WERI-Rb-1 (cell line): ENCODE measurements around the gene RSPRY1.

Experiments used
- DNase-seq: peaks from one replicate; pipeline ENCODE4 v3.0.0-alpha.2; 2020
- H3K27ac ChIP-seq: fragments of 250-450 bp; sonication (Bioruptor Pico); 2 replicates; pipeline ENCODE4 v1.5.1; 2020; ENCODE audit warnings: mild to moderate bottlenecking, moderate library complexity
- H3K27me3 ChIP-seq: fragments of 250-450 bp; sonication (Bioruptor Pico); 2 replicates; pipeline ENCODE4 v1.5.1; 2021; ENCODE audit warnings: mild to moderate bottlenecking, low read depth, moderate library complexity; ENCODE audit not compliant: insufficient read depth, severe bottlenecking
- H3K36me3 ChIP-seq: fragments of 250-450 bp; sonication (Bioruptor Pico); 2 replicates; pipeline ENCODE4 v1.5.1; 2020; ENCODE audit warnings: mild to moderate bottlenecking, moderate library complexity
- H3K4me3 ChIP-seq: 2 replicates; pipeline ENCODE4 v1.5.1; 2011; ENCODE audit warnings: low read depth, mild to moderate bottlenecking, control low read depth, low read length
- H3K9me3 ChIP-seq: fragments of 250-450 bp; sonication (Bioruptor Pico); 2 replicates; pipeline ENCODE4 v1.5.1; 2021; ENCODE audit warnings: mild to moderate bottlenecking, moderate library complexity; ENCODE audit not compliant: severe bottlenecking
- CTCF ChIP-seq: IDR thresholded peaks from 2 replicates; pipeline ENCODE4 v1.5.1; 2011; ENCODE audit warnings: low read depth, mild to moderate bottlenecking, control low read depth, inconsistent platforms, low read length

RSPRY1 gene

GRCh38 chr16:57191056-57191571, 5.0 kb downstream of the RSPRY1 start:
- Histone ChIP-seq H3K4me3 (no peak overlapping the region), H3K27ac (no peak overlapping the region), H3K9me3 (no peaks in the 10 kb centered on the region), H3K36me3 (peaks cover 10% of the 10 kb centered on the region), H3K27me3 (no peaks in the 10 kb centered on the region)
- no peak for DNase-seq
- no peak for TF ChIP-seq CTCF

GRCh38 chr16:57192146-57192545, 6.0 kb downstream of the RSPRY1 start:
- no peaks in the 10 kb centered on the region for H3K27me3 ChIP-seq
- H3K9me3 ChIP-seq: no peaks in the 10 kb centered on the region
- peaks cover 10% of the 10 kb centered on the region for H3K36me3 ChIP-seq
- no peak for TF ChIP-seq CTCF
- DNase-seq: no peak
- no peak overlapping the region for H3K27ac ChIP-seq
- no peak overlapping the region for H3K4me3 ChIP-seq

GRCh38 chr16:57192720-57193486, 6.8 kb downstream of the RSPRY1 start:
- no peak for DNase-seq
- no peaks in the 10 kb centered on the region for H3K9me3 ChIP-seq
- H3K27me3 ChIP-seq: no peaks in the 10 kb centered on the region
- H3K27ac ChIP-seq: no peak overlapping the region
- peaks cover 10% of the 10 kb centered on the region for H3K36me3 ChIP-seq
- no peak overlapping the region for H3K4me3 ChIP-seq
- no peak for TF ChIP-seq CTCF

- Histone ChIP-seq H3K36me3 (peaks cover 13% of the 10 kb centered on the region), H3K27me3 (no peaks in the 10 kb centered on the region), H3K27ac (no peak overlapping the region), H3K9me3 (no peaks in the 10 kb centered on the region), H3K4me3 (no peak overlapping the region)
- no peak for TF ChIP-seq CTCF
- DNase-seq: no peak
Observed at GRCh38 chr16:57194512-57194911, 8.4 kb downstream of the RSPRY1 start.

GRCh38 chr16:57196286-57196685, 10.2 kb downstream of the RSPRY1 start:
- no peak for DNase-seq
- H3K27ac ChIP-seq: no peak overlapping the region
- H3K4me3 ChIP-seq: no peak overlapping the region
- no peak for TF ChIP-seq CTCF
- H3K9me3 ChIP-seq: no peaks in the 10 kb centered on the region
- no peaks in the 10 kb centered on the region for H3K27me3 ChIP-seq
- H3K36me3 ChIP-seq: peaks cover 4% of the 10 kb centered on the region
